DOHH2 (cell line): Measurements from ENCODE around the gene ZNF732.

Source experiments
- CTCF ChIP-seq: fragments of 200-600 bp; sonication (generic); IDR thresholded peaks from one replicate; pipeline ENCODE4 v1.5.1; 2014; ENCODE audit warnings: antibody characterized with exemption, mild to moderate bottlenecking, low read depth, low read length; ENCODE audit not compliant: poor library complexity, severe bottlenecking
- EZH2phosphoT487 ChIP-seq: fragments of 200-600 bp; sonication (generic); IDR thresholded peaks from 2 replicates; pipeline ENCODE4 v1.6.1; 2017; ENCODE audit warnings: borderline replicate concordance, mild to moderate bottlenecking, antibody characterized with exemption, low read length, moderate library complexity, mixed read lengths

DNA sequence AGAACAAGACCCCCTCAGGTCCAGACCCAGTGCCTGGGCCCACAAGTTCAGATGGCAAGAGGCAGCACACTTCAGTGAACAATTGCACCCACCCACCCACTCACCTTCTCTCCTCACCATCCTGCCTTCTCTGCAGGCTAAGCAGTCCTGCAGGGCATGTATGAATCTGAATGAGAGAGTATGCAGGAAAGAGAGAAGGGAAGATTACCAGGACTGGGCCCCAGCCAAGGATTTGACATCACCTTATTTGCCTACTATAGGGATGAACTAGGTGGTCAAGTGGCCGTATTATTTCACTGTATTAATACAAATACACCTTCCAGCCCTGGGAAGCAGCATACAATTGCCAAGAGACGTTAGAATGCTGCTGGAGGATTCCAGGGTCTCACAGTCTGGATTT lies 30.2 kb upstream of the ZNF732 start:
- no peak for TF ChIP-seq CTCF
- no peak for TF ChIP-seq EZH2phosphoT487
